ENCODE results near the gene HECTD3.

HECTD3 gene

GRCh38 chr1:45012639-45013278, 1.6 kb upstream of the HECTD3 start:
- Histone ChIP-seq H3K27me3 (no peaks in the 10 kb centered on the region), H3K36me3 (no peaks in the 10 kb centered on the region), H3K4me3 (ENCODE audit: low read depth, low read length) (peak overlapping the region; percentile 80), H3K4me1 (peaks cover 3% of the 10 kb centered on the region; the same call in 1 of the 2 replicates), H3K9me3 (no peaks in the 10 kb centered on the region)
- TF ChIP-seq CTCF (IDR thresholded peaks at IDR 0.05; ENCODE audit: low read depth, low read length) = no peak
- DNase-seq = peak; percentile 58

DNA sequence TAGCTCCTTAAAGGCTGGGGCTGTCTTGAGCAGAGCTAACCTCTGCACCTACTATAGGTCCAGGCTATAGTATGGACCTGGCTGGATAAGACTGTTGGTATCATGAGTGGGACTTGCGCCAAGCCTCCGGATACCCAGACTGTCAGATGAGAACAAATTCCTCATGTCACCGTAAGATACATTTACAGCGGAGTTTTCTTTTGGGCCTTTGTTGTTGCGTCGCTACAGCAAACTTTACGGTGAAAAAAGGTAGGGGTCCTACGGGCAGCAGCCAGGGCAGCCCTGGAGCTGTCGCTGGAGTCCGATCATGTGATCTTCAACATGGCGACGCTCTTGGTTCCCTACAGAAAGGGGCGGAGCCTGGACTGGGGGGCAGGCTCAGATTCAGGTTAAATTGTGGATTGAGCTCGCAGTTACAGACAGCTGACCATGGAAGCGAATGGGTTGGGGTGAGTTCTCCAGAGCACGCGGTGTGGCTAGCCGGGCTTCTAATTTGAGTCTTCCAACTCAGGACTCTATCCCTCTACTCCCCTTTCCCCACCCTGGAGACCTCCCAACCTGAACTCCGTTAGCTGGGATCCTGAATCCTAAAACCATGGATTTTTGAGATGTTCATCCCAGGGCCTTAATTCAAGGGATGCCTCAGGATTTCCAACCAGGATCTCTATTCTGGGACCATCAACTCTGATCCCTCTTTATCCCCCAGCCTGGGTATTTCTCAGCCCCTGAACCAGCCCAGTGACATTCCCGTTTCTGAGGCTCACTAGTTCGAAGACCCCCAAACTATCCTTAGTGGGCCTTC, 914 bp upstream of the HECTD3 start, which contains the start of gene UROD:
TSS of gene UROD (plus strand) at position 418 of the 802 bp plus-strand sequence. CDS start at position 430, 12 bp downstream.
- H3K36me3 ChIP-seq = no peaks in the 10 kb centered on the region
- H3K27me3 ChIP-seq = no peaks in the 10 kb centered on the region
- peak; percentile 87 for DNase-seq
- peaks cover 3% of the 10 kb centered on the region; the same call in 1 of the 2 replicates for H3K4me1 ChIP-seq
- peak within 1 kb of the TSS; percentile 80 for H3K4me3 ChIP-seq (ENCODE audit: low read depth, low read length)
- no peak for TF ChIP-seq CTCF (IDR thresholded peaks at IDR 0.05; ENCODE audit: low read depth, low read length)
- H3K9me3 ChIP-seq = no peaks in the 10 kb centered on the region

- no peak for DNase-seq
- no peaks in the 10 kb centered on the region for H3K36me3 ChIP-seq
Observed at GRCh38 chr1:45009956-45010854, 919 bp downstream of the HECTD3 start.

DNA sequence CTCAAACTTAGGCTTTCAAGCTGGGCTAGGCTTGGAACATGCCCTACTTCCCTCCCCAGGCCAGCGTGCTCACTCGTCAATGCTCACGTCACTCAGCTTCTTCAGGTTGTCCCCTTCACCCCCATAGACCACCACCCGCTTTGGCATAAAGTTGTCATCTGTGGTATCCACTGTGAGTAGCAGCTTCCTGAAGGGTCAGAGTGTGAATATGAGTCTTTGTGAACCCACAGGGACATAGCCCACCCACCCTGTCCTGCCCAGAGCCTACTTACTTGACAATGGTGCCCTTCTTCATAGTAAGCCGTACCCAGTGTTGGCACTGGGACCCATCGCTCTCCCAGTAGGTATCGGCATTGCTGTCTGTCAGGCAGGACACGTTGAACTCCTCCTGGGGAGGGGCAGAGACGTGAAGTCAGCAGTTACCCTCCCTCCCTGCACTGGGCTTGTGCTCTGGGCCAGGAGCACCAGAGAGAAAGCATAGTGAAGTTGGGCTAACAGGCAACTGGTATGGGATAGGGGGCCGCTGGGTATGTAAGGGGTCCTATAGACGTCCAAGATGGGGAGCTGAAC, 1.7 kb downstream of the HECTD3 start:
- no peak overlapping the region for H3K4me3 ChIP-seq (ENCODE audit: low read depth, low read length)

More at GRCh38 chr1:45009956-45010854, 919 bp downstream of the HECTD3 start:
- no peak for TF ChIP-seq CTCF (IDR thresholded peaks at IDR 0.05; ENCODE audit: low read depth, low read length)
- Histone ChIP-seq H3K27me3 (no peaks in the 10 kb centered on the region), H3K4me1 (peaks cover 3% of the 10 kb centered on the region; the same call in 1 of the 2 replicates), H3K9me3 (no peaks in the 10 kb centered on the region), H3K4me3 (ENCODE audit: low read depth, low read length) (peak overlapping the region; percentile 80)

GRCh38 chr1:45008516-45008915, 2.6 kb downstream of the HECTD3 start:
- H3K27me3 ChIP-seq = no peaks in the 10 kb centered on the region
- no peak overlapping the region for H3K4me3 ChIP-seq (ENCODE audit: low read depth, low read length)
- no peaks in the 10 kb centered on the region for H3K36me3 ChIP-seq
- H3K4me1 ChIP-seq = peaks cover 3% of the 10 kb centered on the region; the same call in 1 of the 2 replicates
- no peak for DNase-seq
- H3K9me3 ChIP-seq = no peaks in the 10 kb centered on the region
- no peak for TF ChIP-seq CTCF (IDR thresholded peaks at IDR 0.05; ENCODE audit: low read depth, low read length)

More for the DNA sequence above, 1.7 kb downstream of the HECTD3 start:
- no peak for DNase-seq
- Histone ChIP-seq H3K27me3 (no peaks in the 10 kb centered on the region), H3K9me3 (no peaks in the 10 kb centered on the region), H3K36me3 (no peaks in the 10 kb centered on the region), H3K4me1 (peaks cover 3% of the 10 kb centered on the region; the same call in 1 of the 2 replicates)
- no peak for TF ChIP-seq CTCF (IDR thresholded peaks at IDR 0.05; ENCODE audit: low read depth, low read length)
